Fibroblast of the conjunctiva (primary cell): ENCODE data around the gene TMPO.
"Not testable (repeated sequence)": the region's sequence is repeated elsewhere in the genome, so short reads cannot be mapped to it uniquely, and the experiment has no call there.

ENCODE experiments used
- DNase-seq: peaks from one replicate; pipeline ENCODE4 v3.0.0-alpha.2; 2010; ENCODE audit warnings: low read depth

TMPO gene

GRCh38 chr12:98511806-98512205 lies 3.6 kb upstream of the TMPO start:
- DNase-seq = not testable (repeated sequence)

GRCh38 chr12:98513379-98514322 lies 1.7 kb upstream of the TMPO start:
- DNase-seq = no peak

GRCh38 chr12:98514982-98515286 lies 456 bp upstream of the TMPO start:
- no peak for DNase-seq

GRCh38 chr12:98516111-98516873 lies 902 bp downstream of the TMPO start:
- DNase-seq = peak; percentile 83

GRCh38 chr12:98519257-98519907 lies 4.0 kb downstream of the TMPO start:
- DNase-seq = no peak

- no peak for DNase-seq
Measured at GRCh38 chr12:98530068-98530467, 14.7 kb downstream of the TMPO start.

- DNase-seq = no peak
Measured at GRCh38 chr12:98532687-98533304, 17.4 kb downstream of the TMPO start.

GRCh38 chr12:98533723-98534251 lies 18.4 kb downstream of the TMPO start:
- DNase-seq = peak; percentile 47

GRCh38 chr12:98538031-98538430 lies 22.6 kb downstream of the TMPO start:
- no peak for DNase-seq

GRCh38 chr12:98543701-98544100 lies 28.3 kb downstream of the TMPO start:
- DNase-seq = no peak

GRCh38 chr12:98544751-98545150 lies 29.4 kb downstream of the TMPO start:
- peak; percentile 2 for DNase-seq

GRCh38 chr12:98549371-98550110 lies 34.2 kb downstream of the TMPO start:
- no peak for DNase-seq

GRCh38 chr12:98551787-98552186 lies 36.4 kb downstream of the TMPO start:
- DNase-seq = no peak

GRCh38 chr12:98558097-98558496 lies 42.7 kb downstream of the TMPO start:
- DNase-seq = not testable (repeated sequence)

GRCh38 chr12:98559666-98560065 lies 44.3 kb downstream of the TMPO start:
- DNase-seq = no peak

GRCh38 chr12:98561846-98562245 lies 46.5 kb downstream of the TMPO start:
- DNase-seq = no peak

- DNase-seq = no peak
Measured at GRCh38 chr12:98572010-98572409, 56.6 kb downstream of the TMPO start.

GRCh38 chr12:98574110-98574509 lies 58.7 kb downstream of the TMPO start:
- no peak for DNase-seq

- no peak for DNase-seq
Measured at GRCh38 chr12:98575013-98575412, 59.6 kb downstream of the TMPO start.

- not testable (repeated sequence) for DNase-seq
Measured at GRCh38 chr12:98576795-98577194, 61.4 kb downstream of the TMPO start.

- DNase-seq = no peak
Measured at GRCh38 chr12:98578392-98578791, 63.0 kb downstream of the TMPO start.
